Liver (tissue), 9 donors: ENCODE data around the gene TMOD4. TPM values are rescaled to one million over a fixed set of nuclear protein-coding genes. Genes with fewer than 3 reads are reported as not detected.

Experiments
- DNase-seq: peaks from one replicate; pipeline ENCODE4 v3.0.0-alpha.2; 2017; ENCODE audit warnings: low spot score
- H3K27ac ChIP-seq, 2 donors: one replicate each; pipeline ENCODE4 v1.7.0; 2013; ENCODE audit warnings: inconsistent platforms in 2 of 2, low read length in 2 of 2, control low read depth in 1 of 2, low read depth in 1 of 2, mild to moderate bottlenecking in 1 of 2
- H3K27me3 ChIP-seq, 4 donors: one replicate each; pipeline versions ENCODE4 v1.6.1 to v1.7.0; 2013; ENCODE audit warnings: low read length in 3 of 4, inconsistent platforms in 1 of 4, mild to moderate bottlenecking in 1 of 4, moderate library complexity in 1 of 4; ENCODE audit not compliant: control insufficient read depth in 4 of 4, insufficient read depth in 4 of 4
- H3K36me3 ChIP-seq, 4 donors: one replicate each; pipeline versions ENCODE4 v1.6.1 to v1.7.0; 2013; ENCODE audit warnings: low read length in 3 of 4, mild to moderate bottlenecking in 3 of 4, low read depth in 1 of 4, moderate library complexity in 1 of 4; ENCODE audit not compliant: control insufficient read depth in 4 of 4, insufficient read depth in 3 of 4
- H3K4me1 ChIP-seq, 4 donors: one replicate each; pipeline versions ENCODE4 v1.6.1 to v1.7.0; 2013; ENCODE audit warnings: low read length in 3 of 4, mild to moderate bottlenecking in 3 of 4, moderate library complexity in 1 of 4; ENCODE audit not compliant: control insufficient read depth in 4 of 4, insufficient read depth in 4 of 4
- H3K4me3 ChIP-seq, 3 donors: one replicate each; pipeline versions ENCODE4 v1.6.1 to v1.7.0; 2013; ENCODE audit warnings: low read length in 3 of 3, control low read depth in 1 of 3, low read depth in 1 of 3, mild to moderate bottlenecking in 1 of 3
- H3K9ac ChIP-seq, 2 donors: one replicate each; pipeline ENCODE4 v1.7.0; 2013; ENCODE audit warnings: low read length in 2 of 2, mild to moderate bottlenecking in 2 of 2, moderate library complexity in 2 of 2, control low read depth in 1 of 2, low read depth in 1 of 2
- H3K9me3 ChIP-seq, 4 donors: one replicate each; pipeline versions ENCODE4 v1.6.1 to v1.7.0; 2013; ENCODE audit warnings: low read length in 3 of 4; ENCODE audit not compliant: control insufficient read depth in 4 of 4
- EGR1 ChIP-seq, 2 donors: IDR thresholded peaks; 2 replicates each; pipeline ENCODE4 v1.6.1; 2016 to 2018; ENCODE audit warnings: antibody characterized with exemption in 2 of 2, low read depth in 2 of 2
- FOXA1 ChIP-seq: IDR thresholded peaks from 2 replicates; pipeline ENCODE4 v1.6.1; 2016; ENCODE audit warnings: antibody characterized with exemption
- FOXA2 ChIP-seq: IDR thresholded peaks from 2 replicates; pipeline ENCODE4 v1.6.1; 2016; ENCODE audit warnings: antibody characterized with exemption
- GABPA ChIP-seq, 2 donors: IDR thresholded peaks in 1 of 2; conservative IDR thresholded peaks in 1 of 2; 2 replicates each; pipeline ENCODE4 v1.6.1; 2016; ENCODE audit warnings: antibody characterized with exemption in 2 of 2, mild to moderate bottlenecking in 1 of 2, moderate library complexity in 1 of 2
- HNF4A ChIP-seq, 2 donors: conservative IDR thresholded peaks; 2 replicates each; pipeline ENCODE4 v1.6.1; 2016; ENCODE audit warnings: antibody characterized with exemption in 2 of 2, mild to moderate bottlenecking in 2 of 2
- JUND ChIP-seq, 2 donors: IDR thresholded peaks; 2 replicates each; pipeline ENCODE4 v1.6.1; 2016; ENCODE audit warnings: antibody characterized with exemption in 2 of 2
- RAD21 ChIP-seq, 2 donors: IDR thresholded peaks; 2 replicates each; pipeline ENCODE4 v1.6.1; 2016; ENCODE audit warnings: antibody characterized with exemption in 2 of 2, mild to moderate bottlenecking in 2 of 2
- RXRA ChIP-seq, 2 donors: IDR thresholded peaks; 2 replicates each; pipeline ENCODE4 v1.6.1; 2017 to 2018; ENCODE audit warnings: antibody characterized with exemption in 2 of 2, mild to moderate bottlenecking in 1 of 2
- TAF1 ChIP-seq: conservative IDR thresholded peaks from 2 replicates; pipeline ENCODE4 v1.6.1; 2016; ENCODE audit warnings: antibody characterized with exemption, mild to moderate bottlenecking
- YY1 ChIP-seq: IDR thresholded peaks from 2 replicates; pipeline ENCODE4 v1.6.1; 2016; ENCODE audit warnings: antibody characterized with exemption, mild to moderate bottlenecking
- whole genome bisulfite sequencing: extraction: QIAGEN DNeasy Blood & Tissue Kit; methylation state at CpG from one replicate; pipeline ENCODE4 v1.1.7; 2013; 5-methylcytosine and 5-hydroxymethylcytosine counted together
- polyA plus RNA-seq, 2 donors: library from polyadenylated mRNA; stranded (reverse) in 1 of 2; unstranded in 1 of 2; fragments of 200-250 nt in 1 of 2; fragments of >200 nt in 1 of 2; fragmentation: Nextera tagmentation in 1 of 2; extraction: Ambion mirVana in 1 of 2; gene quantifications; one replicate each; pipeline versions ENCODE4 v1.2.1 to v1.2.3, GENCODE V29; 2013 to 2015
- total RNA-seq, 2 donors: library from RNA; depleted of rRNA; stranded (reverse); fragments of >200 nt; gene quantifications; one replicate each; pipeline ENCODE4 v1.2.3, GENCODE V29; 2014
- TF ChIP-seq, protein P1 (sequence below): IDR thresholded peaks from 2 replicates; pipeline ENCODE4 v1.6.1; 2016; ENCODE audit warnings: antibody characterized with exemption, mild to moderate bottlenecking
- TF ChIP-seq, protein P2 (sequence below): IDR thresholded peaks from 2 replicates; pipeline ENCODE4 v1.6.1; 2016; ENCODE audit warnings: antibody characterized with exemption
- TF ChIP-seq, protein P3 (sequence below): fragments of 150-350 bp; IDR thresholded peaks from 2 replicates; pipeline ENCODE4 v1.5.1; 2017; ENCODE audit warnings: improper control_type of control experiment, low read depth, low read length; ENCODE audit not compliant: missing input control
- TF ChIP-seq, protein P4 (sequence below): IDR thresholded peaks from 2 replicates; pipeline ENCODE4 v1.6.1; 2016; ENCODE audit warnings: antibody characterized with exemption
- donor health status: healthy.
- donor health status: healthy.
- donor health status: healthy.
- donor health status: healthy.
- donor health status: healthy.

The TMOD4 gene
- total and polyA plus RNA-seq, 4 donors = not detected

DNA sequence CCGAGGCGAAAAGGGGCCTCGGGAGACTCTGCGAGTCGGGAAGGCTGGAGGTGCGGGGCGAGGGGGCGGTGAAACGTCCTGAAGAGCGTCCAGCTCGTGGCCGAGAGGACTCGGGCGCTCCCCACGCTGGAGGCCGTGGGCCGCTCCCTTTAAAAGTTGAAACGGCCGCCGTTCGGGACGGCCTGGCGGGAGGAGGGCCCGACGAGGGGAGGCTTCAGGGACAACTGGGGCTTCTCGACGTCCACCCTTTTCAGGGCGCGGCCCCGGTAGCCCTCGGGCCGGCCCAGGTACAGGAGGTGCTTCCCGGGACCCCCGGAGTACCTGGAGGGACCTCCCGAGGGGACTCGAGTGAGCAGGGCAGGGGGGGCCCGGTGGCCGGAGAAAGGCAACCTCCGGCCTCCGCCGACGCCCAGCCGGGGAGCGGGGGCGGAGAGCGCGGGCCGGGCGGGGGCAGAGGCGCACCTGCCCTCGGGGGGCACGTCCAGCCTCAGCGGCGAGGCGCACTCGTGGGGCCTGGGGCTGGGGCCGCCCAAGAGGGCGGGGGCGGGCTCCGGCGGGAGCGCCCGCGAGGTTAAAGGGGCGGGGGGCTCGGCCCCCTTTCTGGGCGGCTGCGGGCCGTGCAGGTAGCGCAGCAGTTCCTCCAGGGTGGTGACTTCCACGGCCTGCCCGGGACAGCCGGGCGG is 43.3 kb downstream of the TMOD4 start:
- TF ChIP-seq RXRA (IDR thresholded peaks at IDR 0.05) = no peak
- TF ChIP-seq YY1 = no peak
- no peak for TF ChIP-seq RAD21 (IDR thresholded peaks at IDR 0.05)
- TF ChIP-seq FOXA2 = no peak
- TF ChIP-seq, protein P1, sequence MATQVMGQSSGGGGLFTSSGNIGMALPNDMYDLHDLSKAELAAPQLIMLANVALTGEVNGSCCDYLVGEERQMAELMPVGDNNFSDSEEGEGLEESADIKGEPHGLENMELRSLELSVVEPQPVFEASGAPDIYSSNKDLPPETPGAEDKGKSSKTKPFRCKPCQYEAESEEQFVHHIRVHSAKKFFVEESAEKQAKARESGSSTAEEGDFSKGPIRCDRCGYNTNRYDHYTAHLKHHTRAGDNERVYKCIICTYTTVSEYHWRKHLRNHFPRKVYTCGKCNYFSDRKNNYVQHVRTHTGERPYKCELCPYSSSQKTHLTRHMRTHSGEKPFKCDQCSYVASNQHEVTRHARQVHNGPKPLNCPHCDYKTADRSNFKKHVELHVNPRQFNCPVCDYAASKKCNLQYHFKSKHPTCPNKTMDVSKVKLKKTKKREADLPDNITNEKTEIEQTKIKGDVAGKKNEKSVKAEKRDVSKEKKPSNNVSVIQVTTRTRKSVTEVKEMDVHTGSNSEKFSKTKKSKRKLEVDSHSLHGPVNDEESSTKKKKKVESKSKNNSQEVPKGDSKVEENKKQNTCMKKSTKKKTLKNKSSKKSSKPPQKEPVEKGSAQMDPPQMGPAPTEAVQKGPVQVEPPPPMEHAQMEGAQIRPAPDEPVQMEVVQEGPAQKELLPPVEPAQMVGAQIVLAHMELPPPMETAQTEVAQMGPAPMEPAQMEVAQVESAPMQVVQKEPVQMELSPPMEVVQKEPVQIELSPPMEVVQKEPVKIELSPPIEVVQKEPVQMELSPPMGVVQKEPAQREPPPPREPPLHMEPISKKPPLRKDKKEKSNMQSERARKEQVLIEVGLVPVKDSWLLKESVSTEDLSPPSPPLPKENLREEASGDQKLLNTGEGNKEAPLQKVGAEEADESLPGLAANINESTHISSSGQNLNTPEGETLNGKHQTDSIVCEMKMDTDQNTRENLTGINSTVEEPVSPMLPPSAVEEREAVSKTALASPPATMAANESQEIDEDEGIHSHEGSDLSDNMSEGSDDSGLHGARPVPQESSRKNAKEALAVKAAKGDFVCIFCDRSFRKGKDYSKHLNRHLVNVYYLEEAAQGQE = no peak
- no peak for TF ChIP-seq HNF4A (conservative IDR thresholded peaks at IDR 0.05)
- no peak for TF ChIP-seq GABPA (IDR thresholded peaks at IDR 0.05 in 1 of 2, conservative IDR thresholded peaks at IDR 0.05 in 1 of 2)
- no peak for TF ChIP-seq TAF1
- no peak for TF ChIP-seq EGR1 (IDR thresholded peaks at IDR 0.05; ENCODE audit: low read depth in 2 of 2)
- TF ChIP-seq, protein P2, sequence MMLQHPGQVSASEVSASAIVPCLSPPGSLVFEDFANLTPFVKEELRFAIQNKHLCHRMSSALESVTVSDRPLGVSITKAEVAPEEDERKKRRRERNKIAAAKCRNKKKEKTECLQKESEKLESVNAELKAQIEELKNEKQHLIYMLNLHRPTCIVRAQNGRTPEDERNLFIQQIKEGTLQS = no peak
- TF ChIP-seq JUND (IDR thresholded peaks at IDR 0.05) = no peak
- TF ChIP-seq, protein P3, sequence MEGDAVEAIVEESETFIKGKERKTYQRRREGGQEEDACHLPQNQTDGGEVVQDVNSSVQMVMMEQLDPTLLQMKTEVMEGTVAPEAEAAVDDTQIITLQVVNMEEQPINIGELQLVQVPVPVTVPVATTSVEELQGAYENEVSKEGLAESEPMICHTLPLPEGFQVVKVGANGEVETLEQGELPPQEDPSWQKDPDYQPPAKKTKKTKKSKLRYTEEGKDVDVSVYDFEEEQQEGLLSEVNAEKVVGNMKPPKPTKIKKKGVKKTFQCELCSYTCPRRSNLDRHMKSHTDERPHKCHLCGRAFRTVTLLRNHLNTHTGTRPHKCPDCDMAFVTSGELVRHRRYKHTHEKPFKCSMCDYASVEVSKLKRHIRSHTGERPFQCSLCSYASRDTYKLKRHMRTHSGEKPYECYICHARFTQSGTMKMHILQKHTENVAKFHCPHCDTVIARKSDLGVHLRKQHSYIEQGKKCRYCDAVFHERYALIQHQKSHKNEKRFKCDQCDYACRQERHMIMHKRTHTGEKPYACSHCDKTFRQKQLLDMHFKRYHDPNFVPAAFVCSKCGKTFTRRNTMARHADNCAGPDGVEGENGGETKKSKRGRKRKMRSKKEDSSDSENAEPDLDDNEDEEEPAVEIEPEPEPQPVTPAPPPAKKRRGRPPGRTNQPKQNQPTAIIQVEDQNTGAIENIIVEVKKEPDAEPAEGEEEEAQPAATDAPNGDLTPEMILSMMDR = no peak
- TF ChIP-seq FOXA1 = no peak
- TF ChIP-seq, protein P4, sequence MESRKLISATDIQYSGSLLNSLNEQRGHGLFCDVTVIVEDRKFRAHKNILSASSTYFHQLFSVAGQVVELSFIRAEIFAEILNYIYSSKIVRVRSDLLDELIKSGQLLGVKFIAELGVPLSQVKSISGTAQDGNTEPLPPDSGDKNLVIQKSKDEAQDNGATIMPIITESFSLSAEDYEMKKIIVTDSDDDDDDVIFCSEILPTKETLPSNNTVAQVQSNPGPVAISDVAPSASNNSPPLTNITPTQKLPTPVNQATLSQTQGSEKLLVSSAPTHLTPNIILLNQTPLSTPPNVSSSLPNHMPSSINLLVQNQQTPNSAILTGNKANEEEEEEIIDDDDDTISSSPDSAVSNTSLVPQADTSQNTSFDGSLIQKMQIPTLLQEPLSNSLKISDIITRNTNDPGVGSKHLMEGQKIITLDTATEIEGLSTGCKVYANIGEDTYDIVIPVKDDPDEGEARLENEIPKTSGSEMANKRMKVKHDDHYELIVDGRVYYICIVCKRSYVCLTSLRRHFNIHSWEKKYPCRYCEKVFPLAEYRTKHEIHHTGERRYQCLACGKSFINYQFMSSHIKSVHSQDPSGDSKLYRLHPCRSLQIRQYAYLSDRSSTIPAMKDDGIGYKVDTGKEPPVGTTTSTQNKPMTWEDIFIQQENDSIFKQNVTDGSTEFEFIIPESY = no peak
- Histone ChIP-seq H3K4me3 (no peak overlapping the region), H3K36me3 (peaks cover 0 to 10% (median 4%) of the 10 kb centered on the region in 4 donors), H3K9ac (no peak overlapping the region), H3K27ac (no peak overlapping the region), H3K9me3 (no peaks in the 10 kb centered on the region), H3K27me3 (no peaks in the 10 kb centered on the region), H3K4me1 (no peaks in the 10 kb centered on the region)
- 81% methylated on average over 74 of the region's 74 CpGs for WGBS
- no peak for DNase-seq
